ENCODE data around the gene C9orf43. TPM values are rescaled to one million over a fixed set of nuclear protein-coding genes. Genes with fewer than 3 reads are reported as not detected.

C9orf43 gene
- total RNA-seq, 8 experiments from 2014 or later, result 0.54 to 2.4 (median 1.1) TPM

GRCh38 chr9:113477661-113478060 is 67.1 kb downstream of the C9orf43 start:
- ATAC-seq (replicated peaks in 6 of 8), result no peak
- in situ Hi-C loops (cut with MboI; ENCODE audit: low pct_unique_long_range_greater_than_20kb in 2 of 9, low sequenced_read_pairs in 9 of 9, unreplicated experiment in 9 of 9), result no loop called here
- H3K4me1 ChIP-seq (replicated peaks in 1 of 2), result peaks cover 7 to 8% of the 10 kb centered on the region in 2 donors
- no peak overlapping the region for H3K4me3 ChIP-seq
- WGBS, 10 experiments, result 20 to 91% (median 81%) methylated on average over 1 to 5 of the region's 5 CpGs; no CpG with 5 or more reads in 6 of the 10 experiments
- H3K27ac ChIP-seq, result no peak overlapping the region

GRCh38 chr9:113479174-113479621 is 68.7 kb downstream of the C9orf43 start:
- in situ Hi-C loops (cut with MboI; ENCODE audit: low pct_unique_long_range_greater_than_20kb in 2 of 9, low sequenced_read_pairs in 9 of 9, unreplicated experiment in 9 of 9), result no loop called here
- ATAC-seq (replicated peaks in 6 of 8), result peak in 5 of 8 experiments; percentile 54 to 96 (median 92)
- H3K4me1 ChIP-seq (replicated peaks in 1 of 2), result peaks cover 7 to 8% of the 10 kb centered on the region in 2 donors
- H3K4me3 ChIP-seq, result no peak overlapping the region
- WGBS, 10 experiments, result 41 to 93% (median 57%) methylated on average over 1 to 6 of the region's 7 CpGs; no CpG with 5 or more reads in 3 of the 10 experiments
- no peak overlapping the region for H3K27ac ChIP-seq

Other genes starting within 250 kb of the C9orf43 start
- gene FKBP15, start 189.5 kb upstream of the C9orf43 start, total RNA-seq, result 10 to 100 TPM; 12.8 to 28.1 (median 19.7) TPM
- 10 to 100 TPM; 10.9 to 25.5 (median 18.7) TPM for gene SLC31A1, start 189.2 kb upstream of the C9orf43 start, total RNA-seq
- gene CDC26, start 135.2 kb upstream of the C9orf43 start, total RNA-seq, result 10 to 100 TPM; 26.9 to 45.5 (median 30.9) TPM
- gene PRPF4, start 135.1 kb upstream of the C9orf43 start, total RNA-seq, result 10 to 100 TPM; 22.4 to 35.5 (median 27.6) TPM
- gene RNF183, start 107.4 kb upstream of the C9orf43 start, total RNA-seq, result 1 to 10 TPM in 2 of 8 experiments, under 1 TPM in 5, not detected in 1; 0.14 to 1.6 (median 0.29) TPM
- gene WDR31, start 70.5 kb upstream of the C9orf43 start, total RNA-seq, result 1 to 10 TPM in 7 of 8 experiments, under 1 TPM in 1; 0.76 to 5.8 (median 3.3) TPM
- gene BSPRY, start 61.2 kb upstream of the C9orf43 start, total RNA-seq, result under 1 TPM in 6 of 8 experiments, not detected in 2; 0.05 to 0.43 (median 0.27) TPM
- 10 to 100 TPM in 3 of 8 experiments, 1 to 10 TPM in 5; 6.3 to 15.1 (median 9.0) TPM for gene HDHD3, start 33.8 kb upstream of the C9orf43 start, total RNA-seq
- 10 to 100 TPM; 10.2 to 21.9 (median 17.0) TPM for gene ALAD, start 9.5 kb upstream of the C9orf43 start, total RNA-seq
- gene POLE3, start 72 bp upstream of the C9orf43 start, total RNA-seq, result 10 to 100 TPM; 42.0 to 66.7 (median 50.2) TPM
- 10 to 100 TPM in 7 of 8 experiments, 1 to 10 TPM in 1; 5.7 to 82.3 (median 50.6) TPM for gene RGS3, start 53.0 kb downstream of the C9orf43 start, total RNA-seq